Stimulated activated CD8-positive, alpha-beta memory T cell treated with anti-CD3 and anti-CD28 coated beads, Interleukin-2, amount 100 ng/mL, for 48 hours (primary cell): ENCODE data around the gene HACD2.
"Not testable (repeated sequence)": the region's sequence is repeated elsewhere in the genome, so short reads cannot be mapped to it uniquely, and the experiment has no call there.

ENCODE experiments used
- DNase-seq, 2 donors: peaks; one replicate each; pipeline ENCODE4 v3.0.0-alpha.2; 2020; ENCODE audit warnings: low read depth in 2 of 2

Gene HACD2

GRCh38 chr3:123584988-123585937 lies at the start of gene HACD2:
Gene HACD2 (minus strand): TSS chr3:123585053. CDS start chr3:123585027, 26 bp downstream.
- peak; percentile 93 to 94 for DNase-seq

GRCh38 chr3:123634149-123635051 lies 49.5 kb upstream of the HACD2 start:
- no peak for DNase-seq

- DNase-seq: no peak
These were observed 48.7 kb upstream of the HACD2 start for GRCh38 chr3:123633530-123633929.

- no peak for DNase-seq
These were observed 47.4 kb upstream of the HACD2 start for GRCh38 chr3:123632161-123632655.

- DNase-seq: no peak
These were observed 44.8 kb upstream of the HACD2 start for GRCh38 chr3:123629747-123630047.

- no peak for DNase-seq
These were observed 44.3 kb upstream of the HACD2 start for GRCh38 chr3:123628996-123629746.

- no peak for DNase-seq
These were observed 43.1 kb upstream of the HACD2 start for GRCh38 chr3:123627673-123628670.

- DNase-seq: no peak
These were observed 42.0 kb upstream of the HACD2 start for GRCh38 chr3:123626881-123627280.

- DNase-seq: no peak
These were observed 39.4 kb upstream of the HACD2 start for GRCh38 chr3:123624302-123624701.

GRCh38 chr3:123623346-123623880 lies 38.6 kb upstream of the HACD2 start:
- DNase-seq: no peak

GRCh38 chr3:123622766-123623165 lies 37.9 kb upstream of the HACD2 start:
- no peak for DNase-seq

GRCh38 chr3:123621850-123622189 lies 37.0 kb upstream of the HACD2 start:
- no peak for DNase-seq

- DNase-seq: no peak
These were observed 36.5 kb upstream of the HACD2 start for GRCh38 chr3:123621186-123621849.

- no peak for DNase-seq
These were observed 35.5 kb upstream of the HACD2 start for GRCh38 chr3:123620343-123620742.

- no peak for DNase-seq
These were observed 34.1 kb upstream of the HACD2 start for GRCh38 chr3:123618768-123619484.

GRCh38 chr3:123618076-123618708 lies 33.3 kb upstream of the HACD2 start:
- no peak for DNase-seq

GRCh38 chr3:123616593-123616992 lies 31.7 kb upstream of the HACD2 start:
- no peak for DNase-seq

- no peak for DNase-seq
These were observed 28.7 kb upstream of the HACD2 start for GRCh38 chr3:123613543-123613942.

- DNase-seq: not testable (repeated sequence)
These were observed 26.8 kb upstream of the HACD2 start for GRCh38 chr3:123611674-123612073.
